Astrocyte of the spinal cord (primary cell): Measurements from ENCODE around the gene MTARC2.

Source experiments
- DNase-seq: peaks from one replicate; pipeline ENCODE4 v3.0.0; 2011; ENCODE audit warnings: low read depth, low spot score
- H3K4me3 ChIP-seq: 2 replicates; pipeline ENCODE4 v1.5.1; 2011; ENCODE audit warnings: low read depth, mild to moderate bottlenecking, low read length, moderate library complexity
- in situ Hi-C: cut with HindIII; loops from 2 replicates; pipeline ENCODE4 v1.10.0; 2017; ENCODE audit warnings: low sequenced_read_pairs
- TF ChIP-seq, protein P1 (sequence below): IDR thresholded peaks from 2 replicates; pipeline ENCODE4 v1.5.1; 2012; ENCODE audit warnings: low read depth, mild to moderate bottlenecking, low read length, inconsistent platforms

MTARC2 gene

DNA sequence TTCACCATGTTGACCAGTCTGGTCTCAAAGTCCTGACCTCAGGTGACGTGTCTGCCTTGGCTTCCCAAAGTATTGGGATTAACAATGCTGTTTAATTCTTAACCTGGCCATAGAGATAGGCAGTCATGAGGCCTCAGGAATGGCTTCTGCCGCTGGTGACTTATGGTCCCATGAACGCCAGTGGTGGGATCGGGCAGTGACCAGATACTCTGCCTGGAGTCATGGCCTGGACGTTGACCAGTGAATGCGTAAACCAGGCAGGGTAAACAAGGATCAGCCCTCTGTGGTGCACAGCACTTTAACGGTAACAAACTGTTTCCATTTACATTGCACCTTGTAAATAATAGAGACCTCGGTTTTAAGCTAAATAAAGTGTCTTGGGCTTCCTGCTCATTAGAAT is 61.6 kb downstream of the MTARC2 start:
- no peak overlapping the region for H3K4me3 ChIP-seq
- in situ Hi-C loops, result no loop called here
- TF ChIP-seq, protein P1, sequence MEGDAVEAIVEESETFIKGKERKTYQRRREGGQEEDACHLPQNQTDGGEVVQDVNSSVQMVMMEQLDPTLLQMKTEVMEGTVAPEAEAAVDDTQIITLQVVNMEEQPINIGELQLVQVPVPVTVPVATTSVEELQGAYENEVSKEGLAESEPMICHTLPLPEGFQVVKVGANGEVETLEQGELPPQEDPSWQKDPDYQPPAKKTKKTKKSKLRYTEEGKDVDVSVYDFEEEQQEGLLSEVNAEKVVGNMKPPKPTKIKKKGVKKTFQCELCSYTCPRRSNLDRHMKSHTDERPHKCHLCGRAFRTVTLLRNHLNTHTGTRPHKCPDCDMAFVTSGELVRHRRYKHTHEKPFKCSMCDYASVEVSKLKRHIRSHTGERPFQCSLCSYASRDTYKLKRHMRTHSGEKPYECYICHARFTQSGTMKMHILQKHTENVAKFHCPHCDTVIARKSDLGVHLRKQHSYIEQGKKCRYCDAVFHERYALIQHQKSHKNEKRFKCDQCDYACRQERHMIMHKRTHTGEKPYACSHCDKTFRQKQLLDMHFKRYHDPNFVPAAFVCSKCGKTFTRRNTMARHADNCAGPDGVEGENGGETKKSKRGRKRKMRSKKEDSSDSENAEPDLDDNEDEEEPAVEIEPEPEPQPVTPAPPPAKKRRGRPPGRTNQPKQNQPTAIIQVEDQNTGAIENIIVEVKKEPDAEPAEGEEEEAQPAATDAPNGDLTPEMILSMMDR, result no peak
- no peak for DNase-seq

DNA sequence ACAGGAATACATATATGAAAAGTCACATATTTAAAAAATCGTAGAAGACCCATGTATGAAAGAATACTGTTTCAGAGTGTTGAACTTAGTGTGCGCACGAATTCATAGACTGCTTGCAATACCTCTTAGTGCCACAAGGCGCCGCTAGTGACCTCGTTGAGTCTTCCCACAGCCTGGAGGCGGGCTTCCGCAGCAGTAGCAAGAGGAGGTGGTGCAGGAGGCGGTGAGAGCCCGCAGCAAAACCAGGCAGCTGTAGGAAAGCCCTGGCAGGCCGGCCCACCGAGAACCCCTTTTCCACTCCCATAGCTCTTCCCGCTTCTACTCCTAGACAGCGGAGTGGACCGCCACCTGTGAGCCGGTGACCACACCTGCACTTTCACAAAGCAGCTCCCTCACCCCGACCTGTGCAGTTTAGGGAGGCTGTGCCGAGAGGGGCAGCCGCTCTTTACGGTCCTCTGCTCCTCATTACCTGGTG is 62.1 kb downstream of the MTARC2 start:
- in situ Hi-C loops, result no loop called here
- peak; percentile 64 for DNase-seq
- no peak overlapping the region for H3K4me3 ChIP-seq
- TF ChIP-seq, protein P1, result peak; percentile 94

DNA sequence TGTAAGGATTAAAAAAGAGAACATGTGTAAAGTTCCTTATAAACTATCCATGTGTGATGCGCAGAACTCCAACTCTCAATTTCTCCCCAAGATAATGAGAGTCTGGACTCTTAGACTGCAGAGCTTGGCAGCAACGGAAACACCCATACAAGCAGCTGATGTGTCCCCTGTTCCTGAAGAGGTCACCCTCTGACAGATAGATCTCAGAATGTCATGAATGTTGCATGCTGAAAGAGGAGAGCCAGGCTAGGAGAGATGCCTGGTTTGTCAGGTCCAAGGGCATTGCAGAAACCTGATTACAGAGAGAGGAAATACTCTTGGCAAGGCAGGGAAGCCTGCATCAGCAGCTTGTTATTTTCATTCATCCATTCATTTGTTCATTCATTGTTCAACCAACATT is 62.8 kb downstream of the MTARC2 start:
- H3K4me3 ChIP-seq, result no peak overlapping the region
- no peak for DNase-seq
- in situ Hi-C loops, result no loop called here
- TF ChIP-seq, protein P1, result no peak

DNA sequence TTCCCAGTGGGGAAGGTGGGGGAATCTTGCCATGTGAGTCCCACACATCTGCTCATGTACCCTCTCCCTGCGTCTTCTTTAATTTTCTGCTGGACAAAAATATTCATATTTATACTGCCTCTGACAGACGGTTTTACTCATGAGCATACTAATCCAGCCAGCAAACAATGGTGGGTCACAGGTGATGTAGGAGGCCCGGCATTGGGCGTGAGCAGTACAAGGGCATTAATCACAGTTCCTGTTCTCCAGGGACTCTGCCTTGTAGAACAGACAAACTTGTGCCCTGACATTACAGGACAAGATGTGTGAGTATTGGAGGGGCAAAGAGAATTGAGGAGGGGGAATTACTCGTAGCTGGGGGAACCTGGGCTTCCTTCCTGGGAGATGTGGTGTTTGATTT is 63.6 kb downstream of the MTARC2 start:
- in situ Hi-C loops, result no loop called here
- DNase-seq, result no peak
- TF ChIP-seq, protein P1, result no peak
- no peak overlapping the region for H3K4me3 ChIP-seq

DNA sequence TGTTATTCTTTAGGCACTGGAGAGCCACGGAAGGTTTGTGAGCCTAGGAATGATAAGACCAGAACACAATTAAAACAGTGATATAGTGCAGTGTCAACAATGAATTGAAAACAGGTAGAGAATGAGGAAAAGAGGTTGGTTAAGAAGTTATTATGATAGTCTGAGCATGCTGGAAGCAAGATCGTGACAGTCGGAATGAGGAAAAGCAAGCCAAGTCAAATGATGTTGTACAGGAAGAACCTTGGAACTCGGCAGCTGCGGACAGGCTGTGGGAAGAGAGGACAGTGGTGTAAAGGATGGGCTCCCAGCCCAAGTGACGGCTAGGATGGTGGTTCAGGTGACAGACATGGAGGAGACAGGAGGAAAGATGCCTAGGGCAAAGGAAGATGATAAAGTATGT is 64.2 kb downstream of the MTARC2 start:
- in situ Hi-C loops, result no loop called here
- no peak for DNase-seq
- TF ChIP-seq, protein P1, result no peak
- H3K4me3 ChIP-seq, result no peak overlapping the region

DNA sequence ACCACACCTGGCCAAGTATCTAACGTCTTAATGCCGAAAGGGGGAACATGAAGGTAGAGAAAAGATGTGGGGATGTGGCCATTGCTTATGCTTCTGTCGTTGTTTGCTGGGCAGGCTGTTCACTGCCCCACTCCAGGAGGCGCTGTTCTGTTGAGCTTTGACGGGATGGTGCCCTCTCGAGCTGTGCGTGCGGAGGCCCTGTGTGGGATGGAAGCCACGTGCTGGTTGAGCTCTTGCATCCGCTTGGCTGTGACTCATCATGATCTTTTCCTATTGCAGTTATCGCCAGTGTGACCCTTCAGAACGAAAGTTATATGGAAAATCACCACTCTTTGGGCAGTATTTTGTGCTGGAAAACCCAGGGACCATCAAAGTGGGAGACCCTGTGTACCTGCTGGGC is 64.9 kb downstream of the MTARC2 start:
- in situ Hi-C loops, result no loop called here
- no peak for DNase-seq
- TF ChIP-seq, protein P1, result no peak
- H3K4me3 ChIP-seq, result no peak overlapping the region

DNA sequence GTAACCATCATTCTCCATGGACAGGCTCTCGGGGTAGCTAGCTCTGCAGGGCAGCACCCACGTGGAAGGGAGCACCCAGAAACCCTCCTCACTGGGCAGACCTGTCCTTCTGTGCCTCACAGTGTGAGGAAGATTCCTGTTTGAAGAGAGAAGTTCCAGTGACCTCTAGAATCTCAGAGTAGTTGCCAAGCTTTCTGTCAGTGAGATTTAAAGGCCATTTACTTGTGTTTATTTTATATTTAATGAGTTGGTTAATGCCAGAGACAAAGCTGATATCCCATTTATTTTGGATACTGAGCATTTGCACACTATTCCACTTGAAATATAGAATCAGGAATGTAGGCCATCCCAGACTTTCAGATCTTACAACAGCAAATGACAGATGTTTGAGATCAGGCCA is 67.3 kb downstream of the MTARC2 start:
- H3K4me3 ChIP-seq, result no peak overlapping the region
- TF ChIP-seq, protein P1, result no peak
- no peak for DNase-seq
- in situ Hi-C loops, result no loop called here
